HG03442 (cell line): ENCODE measurements around the gene GMEB1.
"Not testable (repeated sequence)": the region's sequence is repeated elsewhere in the genome, so short reads cannot be mapped to it uniquely, and the experiment has no call there.

Source experiments
- ATAC-seq: cut with Tn5 transposase; IDR thresholded peaks from one replicate; pipeline ENCODE4 v1.9.1; 2021; ENCODE audit warnings: mild to moderate bottlenecking, moderate library complexity; ENCODE audit not compliant: unreplicated experiment

Gene GMEB1, protein sequence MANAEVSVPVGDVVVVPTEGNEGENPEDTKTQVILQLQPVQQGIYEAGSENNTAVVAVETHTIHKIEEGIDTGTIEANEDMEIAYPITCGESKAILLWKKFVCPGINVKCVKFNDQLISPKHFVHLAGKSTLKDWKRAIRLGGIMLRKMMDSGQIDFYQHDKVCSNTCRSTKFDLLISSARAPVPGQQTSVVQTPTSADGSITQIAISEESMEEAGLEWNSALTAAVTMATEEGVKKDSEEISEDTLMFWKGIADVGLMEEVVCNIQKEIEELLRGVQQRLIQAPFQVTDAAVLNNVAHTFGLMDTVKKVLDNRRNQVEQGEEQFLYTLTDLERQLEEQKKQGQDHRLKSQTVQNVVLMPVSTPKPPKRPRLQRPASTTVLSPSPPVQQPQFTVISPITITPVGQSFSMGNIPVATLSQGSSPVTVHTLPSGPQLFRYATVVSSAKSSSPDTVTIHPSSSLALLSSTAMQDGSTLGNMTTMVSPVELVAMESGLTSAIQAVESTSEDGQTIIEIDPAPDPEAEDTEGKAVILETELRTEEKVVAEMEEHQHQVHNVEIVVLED

DNA sequence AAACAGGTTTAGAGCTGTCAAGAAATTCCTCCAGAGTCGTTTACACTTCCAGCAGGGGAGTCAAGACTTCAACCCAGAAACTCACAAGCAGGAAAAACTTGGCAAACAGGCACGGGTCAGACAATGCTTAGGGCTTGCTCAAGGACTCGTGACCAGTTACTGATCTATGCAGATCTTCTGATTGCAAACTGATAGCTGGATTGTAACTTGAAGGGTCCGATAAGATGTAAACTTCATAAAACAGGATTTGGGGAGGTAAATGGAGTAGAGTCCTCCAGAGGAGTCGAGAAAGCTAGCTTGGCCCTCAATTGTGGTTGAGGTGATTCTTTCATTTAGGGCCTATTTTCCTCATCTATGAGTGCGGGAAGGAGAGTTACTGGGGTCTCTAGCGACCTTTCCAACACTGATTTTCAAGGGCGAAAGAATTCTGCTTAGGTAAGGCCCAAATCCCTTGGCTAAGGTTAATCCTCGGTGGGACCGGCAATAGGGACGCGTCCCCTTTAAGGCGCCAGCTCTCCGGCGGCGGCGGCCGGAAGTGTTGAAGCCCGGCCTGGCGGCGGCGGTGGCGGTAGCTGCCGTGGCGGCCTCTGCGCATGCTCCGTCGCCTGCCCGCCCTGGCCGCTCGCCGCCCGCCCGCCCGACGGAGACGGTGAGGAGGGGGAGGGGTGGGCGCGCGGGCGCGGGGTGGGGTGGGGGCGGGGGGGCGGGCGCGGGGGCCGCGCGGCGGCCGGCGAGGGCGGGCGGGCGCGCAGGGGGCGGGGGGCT lies at the start of gene GMEB1:
GMEB1 (plus strand) TSS at position 594 of the 765 bp plus-strand sequence. CDS start 14,829 bp downstream, outside the sequence.
- ATAC-seq: peak; percentile 67

DNA sequence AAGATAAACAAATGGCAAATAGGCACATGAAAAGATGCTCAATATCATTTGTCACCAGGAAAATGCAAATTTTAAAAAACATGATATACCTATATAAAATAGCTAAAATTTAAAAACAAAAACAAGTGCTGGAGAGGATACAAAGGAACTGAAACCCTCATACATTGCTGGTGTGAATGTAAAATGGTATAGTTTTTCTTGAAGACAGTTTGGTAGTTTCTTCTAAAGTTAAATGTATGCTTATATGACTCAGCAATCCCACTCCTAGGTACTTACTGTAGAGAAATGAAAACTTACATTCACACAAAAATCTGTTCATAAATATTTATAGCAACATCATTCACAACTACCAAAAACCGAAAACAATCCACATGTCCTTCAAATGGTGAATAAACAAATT lies 36.9 kb upstream of the GMEB1 start:
- no peak for ATAC-seq

DNA sequence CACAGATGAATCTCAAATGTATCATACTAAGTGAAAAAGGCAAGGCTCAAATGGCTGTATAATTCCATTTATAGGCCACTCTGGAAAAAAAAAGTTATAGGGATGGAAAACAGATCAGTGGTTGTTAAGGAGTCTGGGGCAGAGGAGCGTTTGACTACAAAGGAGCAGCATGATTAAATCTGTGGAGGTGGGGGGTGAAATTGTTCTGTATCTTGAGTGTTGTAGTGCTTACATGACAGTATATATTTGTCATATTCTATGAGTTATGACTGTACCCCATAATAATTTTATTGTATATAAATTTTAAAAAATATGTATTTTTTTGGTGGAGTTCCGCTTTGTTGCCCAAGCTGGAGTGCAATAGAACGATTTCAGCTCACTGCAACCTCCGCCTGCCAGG lies 36.0 kb upstream of the GMEB1 start:
- ATAC-seq: no peak

DNA sequence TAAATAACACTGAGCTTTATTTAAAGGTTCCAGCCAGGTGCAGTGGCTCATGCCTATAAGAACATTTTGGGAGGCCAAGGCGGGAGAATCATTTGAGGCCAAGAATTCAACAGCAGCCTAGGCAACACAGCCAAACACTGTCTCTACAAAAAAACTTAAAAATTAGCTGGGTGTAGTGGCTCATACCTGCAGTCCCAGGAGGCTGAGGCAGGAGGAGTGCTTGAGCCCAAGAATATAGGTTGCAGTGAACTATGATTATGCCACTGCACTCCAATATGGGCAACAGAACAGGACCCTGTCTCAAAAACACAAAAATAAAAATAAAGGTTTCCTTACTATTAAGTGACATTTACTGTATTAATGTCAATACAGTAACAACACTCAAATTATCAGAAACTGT lies 27.8 kb upstream of the GMEB1 start:
- ATAC-seq: no peak

DNA sequence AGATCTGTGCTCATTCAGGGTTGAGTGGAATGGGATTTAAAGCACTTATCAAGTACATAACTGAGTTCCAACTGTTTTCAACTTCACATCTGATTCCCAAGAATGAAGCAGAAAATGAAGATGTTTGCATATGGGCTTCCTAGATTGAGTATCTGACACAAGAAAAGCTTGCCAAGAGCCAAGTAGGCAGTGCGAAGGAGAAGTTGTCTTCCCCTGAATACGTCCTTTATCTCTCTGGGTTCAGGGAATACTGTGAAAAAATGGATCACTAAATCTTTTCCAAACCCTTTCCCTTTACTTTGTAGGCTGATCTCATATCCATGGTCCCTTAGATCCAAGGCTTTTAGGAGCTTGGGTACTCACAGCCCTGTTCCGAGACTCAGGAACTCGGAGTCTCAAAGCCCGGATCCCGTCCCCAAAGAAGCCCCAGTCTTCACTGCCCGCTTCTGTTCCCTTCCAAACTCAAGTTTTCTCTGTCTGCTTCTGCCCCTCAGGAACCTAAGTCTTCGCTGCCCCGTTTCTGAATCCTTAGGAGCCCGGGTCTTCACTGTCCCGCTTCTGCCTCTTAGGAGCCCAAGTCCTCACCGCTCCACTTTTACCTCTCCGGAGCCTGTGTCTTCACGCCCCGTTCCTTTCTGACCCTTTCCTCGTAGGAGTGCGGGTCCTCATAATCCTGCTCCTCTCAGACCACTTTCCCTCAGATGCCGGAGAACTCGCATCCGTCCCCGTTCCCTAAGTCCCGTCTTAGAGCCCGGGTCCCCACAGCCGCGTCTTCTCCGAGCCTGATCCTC lies 26.3 kb upstream of the GMEB1 start:
- no peak for ATAC-seq

DNA sequence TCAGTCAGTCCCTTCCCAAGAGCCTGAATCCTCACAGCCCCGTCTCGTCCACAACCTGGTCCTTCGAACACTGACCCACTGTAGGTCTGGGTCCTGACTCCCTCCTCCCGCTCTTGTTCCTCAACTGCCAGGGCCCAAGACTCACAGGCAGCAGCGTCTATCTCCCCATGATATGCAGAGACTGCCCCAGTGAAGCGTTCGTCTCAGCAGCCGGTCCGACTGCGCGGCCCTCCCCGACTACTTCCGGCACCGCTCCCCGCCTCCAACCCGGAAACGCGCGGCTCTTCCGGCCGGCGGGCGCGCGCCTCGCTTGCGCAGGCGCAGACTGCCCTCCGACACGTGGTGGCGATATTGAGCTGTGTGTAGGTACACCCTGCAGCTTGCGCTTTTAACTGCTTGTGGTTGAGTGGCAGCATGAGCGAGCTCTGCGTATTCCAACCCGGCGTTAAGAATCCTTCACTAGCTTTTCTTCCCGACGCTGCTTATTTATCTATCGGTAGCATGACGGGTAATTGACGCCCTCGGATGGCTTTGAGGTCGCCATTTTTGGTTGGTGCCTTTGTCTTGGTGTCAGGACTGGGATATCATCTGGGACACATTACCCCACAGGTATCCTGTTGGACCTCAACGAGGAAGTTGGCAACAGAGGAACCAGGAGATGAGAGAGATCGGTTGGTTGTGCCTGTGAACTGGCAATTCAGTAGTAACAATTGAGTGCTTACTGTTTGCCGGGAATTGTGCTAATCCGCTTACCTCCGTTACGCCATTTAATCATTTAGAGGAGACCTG lies 25.5 kb upstream of the GMEB1 start, which contains the start of gene TAF12:
TAF12 (minus strand) TSS at position 221 of the 789 bp plus-strand sequence. CDS start 20,986 bp downstream, outside the sequence.
- ATAC-seq: peak; percentile 84

DNA sequence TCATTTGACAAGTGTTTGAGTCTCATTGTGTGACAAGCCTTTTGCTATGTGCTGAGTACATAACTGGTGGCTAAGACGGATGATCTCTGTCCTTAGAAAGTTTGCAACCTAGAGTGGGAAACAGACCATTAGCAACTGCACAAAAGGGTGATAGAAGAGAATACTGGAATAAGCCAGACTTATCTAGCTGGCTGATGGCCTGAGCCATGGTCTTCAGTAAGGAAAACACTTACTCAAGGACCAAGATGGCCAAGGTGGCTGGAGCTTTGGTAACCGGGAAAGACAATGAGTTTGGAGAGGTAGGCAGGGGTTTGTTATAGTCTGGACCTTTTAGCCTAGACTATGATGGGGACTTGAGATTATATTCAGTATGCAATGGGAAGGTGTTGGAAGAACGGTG lies 24.1 kb upstream of the GMEB1 start:
- ATAC-seq: no peak

DNA sequence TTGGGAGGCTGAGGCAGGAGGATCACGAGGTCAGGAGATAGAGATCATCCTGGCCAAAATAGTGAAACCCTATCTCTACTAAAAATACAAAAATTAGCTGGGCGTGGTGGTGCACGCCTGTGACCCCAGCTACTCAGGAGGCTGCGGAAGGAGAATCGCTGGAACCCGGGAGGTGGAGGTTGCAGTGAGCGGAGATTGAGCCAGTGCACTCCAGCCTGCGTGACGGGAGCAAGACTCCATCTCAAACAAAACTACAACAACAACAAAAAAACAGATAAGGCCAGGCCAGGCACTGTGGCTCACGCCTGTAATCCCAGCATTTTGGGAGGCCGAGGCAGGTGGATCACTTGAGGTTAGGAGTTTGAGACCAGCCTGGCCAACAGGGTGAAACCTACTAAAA lies 23.2 kb upstream of the GMEB1 start:
- not testable (repeated sequence) for ATAC-seq

DNA sequence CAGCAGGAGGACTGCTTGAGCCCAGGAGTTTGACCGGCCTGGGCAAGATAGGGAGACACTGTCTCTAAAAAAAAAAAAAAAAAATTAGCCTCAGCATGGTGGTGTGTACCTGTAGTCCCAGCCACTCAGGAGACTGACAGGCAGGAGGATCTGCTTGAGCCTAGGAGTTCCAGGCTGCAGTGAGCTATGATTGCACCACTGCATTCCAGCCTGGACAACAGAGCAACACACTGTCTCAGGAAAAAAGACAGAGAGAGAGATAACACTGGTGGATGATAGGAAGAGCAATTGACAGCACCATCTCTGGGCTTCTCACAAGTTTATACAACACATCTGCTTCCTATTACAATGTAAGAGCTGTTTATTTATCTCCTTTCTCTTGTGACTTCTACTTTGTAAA lies 22.5 kb upstream of the GMEB1 start:
- ATAC-seq: no peak

DNA sequence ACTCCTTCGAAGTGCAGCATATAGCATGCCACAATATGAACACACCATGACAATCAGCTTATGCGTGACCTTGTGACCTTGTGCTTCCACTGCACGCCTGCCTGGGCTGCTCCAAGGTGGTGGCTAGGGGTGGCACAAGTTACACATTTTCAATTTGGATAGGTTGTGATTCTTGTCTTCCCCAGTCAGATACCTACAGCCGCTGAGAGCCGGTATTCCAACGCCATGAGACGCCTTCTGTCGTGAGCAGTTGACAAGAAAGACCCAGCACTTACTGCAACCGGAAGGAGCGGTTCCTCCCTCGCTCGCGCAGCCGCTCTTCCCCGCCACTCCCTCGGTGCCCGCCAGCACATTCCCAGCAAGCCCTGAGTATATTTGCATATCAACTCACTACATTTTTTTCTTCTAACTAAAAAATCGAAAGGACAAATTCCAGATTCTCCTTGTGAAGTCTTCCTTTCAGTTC lies 20.5 kb upstream of the GMEB1 start:
- ATAC-seq: peak; percentile 59

DNA sequence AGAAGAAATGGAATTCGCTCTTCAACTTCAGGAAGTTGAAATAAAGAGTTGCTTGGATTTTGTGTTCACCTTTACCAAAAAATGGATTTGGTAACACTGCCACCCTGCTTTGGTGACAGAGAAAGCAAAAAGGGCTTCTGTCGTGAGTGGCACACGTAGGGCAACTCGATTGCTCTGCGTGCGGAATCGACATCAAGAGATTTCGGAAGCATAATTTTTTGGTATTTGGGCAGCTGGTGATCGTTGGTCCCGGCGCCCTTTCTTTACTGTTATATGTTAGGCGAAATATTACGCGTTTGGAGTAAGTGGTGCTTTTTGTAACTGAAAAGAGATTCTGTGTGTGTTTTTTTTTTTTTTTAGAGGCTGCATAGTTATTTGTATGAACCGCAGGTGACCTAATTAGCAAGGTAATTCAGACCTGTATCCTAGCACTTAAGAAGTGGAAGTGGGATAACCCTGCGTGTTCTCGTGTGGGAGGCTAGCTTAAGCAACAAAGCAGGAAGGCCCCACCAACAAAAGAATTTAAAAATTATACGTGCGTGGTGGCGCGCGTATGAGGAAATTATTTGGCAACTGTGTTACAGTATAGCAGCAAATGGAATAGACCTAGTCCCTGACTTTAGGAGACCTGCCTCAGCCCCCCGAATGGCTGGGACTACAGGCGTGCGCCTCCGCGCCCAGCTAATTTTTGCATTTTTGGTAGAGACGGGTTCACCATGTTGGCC lies 19.9 kb upstream of the GMEB1 start, which contains the start of gene RNU11:
RNU11 (plus strand) TSS at position 127 of the 725 bp plus-strand sequence.
- ATAC-seq: peak; percentile 62

DNA sequence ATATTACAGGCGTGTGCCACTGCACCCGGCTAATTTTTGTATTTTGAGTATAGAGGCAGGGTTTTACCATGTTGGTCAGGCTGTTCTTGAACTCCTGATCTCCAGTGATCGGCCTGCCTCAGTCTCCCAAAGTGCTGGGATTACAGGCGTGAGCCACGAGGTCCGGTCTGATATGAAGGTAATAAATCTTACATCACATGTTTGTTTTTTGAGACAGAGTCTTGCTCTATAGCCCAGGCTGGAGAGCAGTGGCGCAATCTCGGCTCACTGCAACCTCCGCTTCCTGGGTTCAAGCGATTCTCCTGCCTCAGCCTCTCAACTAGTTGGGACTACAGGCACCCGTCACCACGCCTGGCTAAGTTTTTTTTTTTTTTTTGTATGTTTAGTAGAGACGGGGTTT lies 15.5 kb upstream of the GMEB1 start:
- not testable (repeated sequence) for ATAC-seq

DNA sequence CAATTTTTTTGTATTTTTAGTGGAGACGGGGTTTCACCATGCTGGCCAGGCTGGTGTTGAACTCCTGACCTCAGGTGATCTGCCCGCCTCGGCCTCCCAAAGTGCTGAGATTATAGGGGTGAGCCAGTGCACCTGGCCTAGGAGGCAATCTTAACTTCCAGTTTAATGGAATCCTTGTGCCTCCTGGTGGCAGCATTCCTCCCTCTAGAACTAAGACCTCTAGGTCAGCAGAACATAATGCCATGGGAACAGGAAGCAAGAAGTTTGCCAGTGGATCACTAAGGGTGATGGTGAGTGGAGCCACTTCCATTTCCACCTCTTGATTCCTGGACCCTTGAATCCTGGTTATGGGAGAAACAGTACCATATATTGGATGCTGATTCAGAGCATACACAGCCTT lies 14.7 kb upstream of the GMEB1 start:
- ATAC-seq: not testable (repeated sequence)

DNA sequence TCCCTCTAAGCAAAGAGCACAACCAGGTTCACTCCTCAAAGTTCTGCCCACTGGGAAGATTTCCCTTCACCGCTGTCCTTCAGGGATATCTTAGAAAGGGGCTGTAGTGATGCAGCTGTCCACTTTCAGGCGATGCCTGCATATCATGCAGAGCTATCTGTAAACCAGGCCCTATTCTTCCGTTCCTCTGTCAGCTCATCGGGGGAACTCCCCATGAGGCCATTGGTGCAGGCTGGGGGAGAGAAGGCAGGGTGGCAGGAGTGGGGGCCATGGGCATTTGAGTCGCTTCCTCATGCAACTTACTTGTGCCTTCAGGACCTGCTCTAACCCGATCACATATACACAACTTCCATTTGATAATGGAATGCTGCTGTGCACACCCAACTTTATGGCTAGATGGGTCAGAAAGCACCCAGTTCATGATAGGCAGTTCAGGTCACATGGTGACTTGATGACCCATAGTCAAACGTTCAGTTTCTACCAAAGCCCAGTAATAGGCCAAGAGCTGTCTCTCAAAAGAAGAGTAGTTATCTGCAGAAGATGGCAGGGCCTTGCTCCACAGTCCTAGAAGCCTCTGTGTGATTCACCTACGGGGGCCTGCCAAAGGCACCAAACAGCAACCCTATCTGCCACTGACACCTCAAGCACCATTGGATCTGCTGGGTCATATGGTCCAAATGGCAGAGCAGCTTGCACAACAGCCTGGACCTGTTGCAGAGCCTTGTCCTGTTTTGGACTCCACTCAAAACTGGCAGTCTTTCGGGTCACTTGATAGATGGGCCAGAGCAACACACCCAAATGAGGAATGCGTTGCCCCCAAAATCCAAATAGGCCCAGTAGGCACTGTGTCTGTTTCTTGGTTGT lies 12.9 kb upstream of the GMEB1 start:
- not testable (repeated sequence) for ATAC-seq

DNA sequence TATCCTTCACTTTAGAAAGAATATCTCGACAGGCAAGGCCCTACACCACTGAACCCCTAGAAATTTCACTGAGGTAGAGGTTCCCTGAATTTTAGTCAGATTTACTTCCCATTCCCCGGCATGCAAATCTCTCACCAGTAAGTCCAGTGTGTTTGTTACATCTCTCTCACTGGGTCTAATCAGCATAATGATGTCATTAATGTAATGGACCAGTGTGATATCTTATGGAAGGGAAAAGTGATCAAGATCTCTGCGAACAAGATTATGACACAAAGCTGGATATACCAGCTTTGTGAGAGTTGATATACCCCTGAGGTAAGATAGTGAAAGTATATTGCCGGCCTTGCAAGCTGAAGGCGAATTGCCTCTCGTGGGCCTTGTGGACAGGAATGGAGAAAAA lies 12.2 kb upstream of the GMEB1 start:
- no peak for ATAC-seq

DNA sequence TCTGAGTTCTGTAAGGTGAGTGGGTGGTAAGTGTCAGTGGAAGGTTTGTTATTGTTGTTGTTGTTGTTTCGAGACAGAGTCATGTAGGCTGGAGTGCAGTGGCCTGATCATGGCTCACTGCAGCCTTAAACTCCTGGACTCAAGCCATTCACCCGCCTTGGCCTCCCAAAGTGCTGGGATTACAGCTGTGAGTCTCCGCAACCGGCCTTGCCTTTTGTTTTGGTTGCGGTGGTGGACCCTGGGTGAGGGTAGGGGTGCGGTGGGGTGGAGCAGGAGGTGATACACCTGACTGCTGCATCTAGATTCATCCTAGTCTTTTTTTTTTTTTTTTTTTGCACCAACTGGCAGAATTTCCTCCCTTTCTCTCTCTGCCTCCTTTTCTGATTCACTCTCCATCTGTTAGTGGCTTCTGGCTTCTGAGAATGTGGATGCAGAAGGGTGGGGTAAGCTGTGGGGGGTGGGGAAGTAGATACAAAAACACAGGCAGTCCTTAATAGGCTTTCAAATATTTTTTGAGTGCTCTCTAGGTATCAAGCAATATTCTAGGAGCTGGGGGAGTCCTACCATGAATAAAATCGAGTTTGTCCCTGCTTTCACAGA lies 4.6 kb upstream of the GMEB1 start:
- ATAC-seq: no peak

DNA sequence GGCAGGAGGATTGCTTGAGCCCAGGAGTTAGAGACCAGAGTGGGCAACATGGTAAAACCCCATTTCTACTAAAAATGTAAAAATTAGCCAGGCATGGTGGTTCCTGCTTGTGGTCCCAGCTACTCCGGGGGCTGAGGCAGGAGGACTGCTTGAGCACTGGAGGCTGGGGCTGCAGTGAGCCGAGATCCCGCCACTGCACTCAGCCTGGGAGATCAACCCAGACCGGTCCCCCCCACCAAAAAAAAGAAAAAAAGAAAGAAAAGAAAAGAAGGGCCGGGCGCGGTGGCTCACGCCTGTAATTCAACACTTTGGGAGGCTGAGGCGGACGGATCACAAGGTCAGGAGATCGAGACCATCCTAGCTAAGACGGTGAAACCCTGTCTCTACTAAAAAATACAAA lies 1.8 kb upstream of the GMEB1 start:
- ATAC-seq: no peak
